HepG2 (cell line): ENCODE data around the gene ANAPC16. TPM values are rescaled to one million over a fixed set of nuclear protein-coding genes. Genes with fewer than 3 reads are reported as not detected.

Experiments
- ARNT ChIP-seq: fragments of 450-650 bp; IDR thresholded peaks from 2 replicates; pipeline ENCODE4 v1.6.1; 2017
- ASH2L ChIP-seq: fragments of 300-600, 200-600 bp; sonication (generic); IDR thresholded peaks from 2 replicates; pipeline ENCODE4 v1.7.0; 2017; ENCODE audit warnings: low read depth, mild to moderate bottlenecking, moderate library complexity, mixed read lengths, low read length; ENCODE audit not compliant: insufficient read length
- BHLHE40 ChIP-seq: IDR thresholded peaks from 2 replicates; pipeline ENCODE4 v1.6.1; 2011; ENCODE audit warnings: low read length, improper control_type of control experiment
- CENPX ChIP-seq: sonication (generic); formaldehyde crosslinking; IDR thresholded peaks from 2 replicates; pipeline ENCODE4 v1.9.0; 2021; ENCODE audit warnings: mild to moderate bottlenecking, missing genetic modification reagents, moderate library complexity
- DNMT3B ChIP-seq: conservative IDR thresholded peaks from 2 replicates; pipeline ENCODE4 v1.6.1; 2016; ENCODE audit warnings: missing biosample characterization, control low read depth
- KDM6A ChIP-seq: IDR thresholded peaks from 2 replicates; pipeline ENCODE4 v1.6.1; 2016; ENCODE audit warnings: low read depth
- MED13 ChIP-seq: sonication (generic); formaldehyde crosslinking; IDR thresholded peaks from 2 replicates; pipeline ENCODE4 v1.5.0; 2020; ENCODE audit warnings: missing genetic modification reagents
- YEATS2 ChIP-seq: sonication (generic); formaldehyde crosslinking; IDR thresholded peaks from 2 replicates; pipeline ENCODE4 v1.4.0; 2020; ENCODE audit warnings: missing genetic modification reagents, borderline replicate concordance
- ZNF256 ChIP-seq: sonication (generic); formaldehyde crosslinking; conservative IDR thresholded peaks from 2 replicates; pipeline ENCODE4 v1.4.0; 2020; ENCODE audit warnings: missing genetic modification reagents
- ZNF768 ChIP-seq: sonication (generic); formaldehyde crosslinking; IDR thresholded peaks from 2 replicates; pipeline ENCODE4 v1.4.0; 2020; ENCODE audit warnings: missing genetic modification reagents
- ZNF773 ChIP-seq: sonication (generic); formaldehyde crosslinking; IDR thresholded peaks from 2 replicates; pipeline ENCODE4 v1.4.0; 2020; ENCODE audit warnings: missing genetic modification reagents, borderline replicate concordance
- ZNF839 ChIP-seq: sonication (generic); formaldehyde crosslinking; IDR thresholded peaks from 2 replicates; pipeline ENCODE4 v1.4.0; 2020; ENCODE audit warnings: missing genetic modification reagents, mild to moderate bottlenecking, borderline replicate concordance
- polyA plus RNA-seq, 8 experiments: library from polyadenylated mRNA; depleted of rRNA in 3 of 8; stranded (reverse) in 7 of 8; unstranded in 1 of 8; fragments of >200 nt; fragmentation: Illumina TruSeq in 4 of 8; extraction: Trizol in 4 of 8; gene quantifications; 2 replicates each; pipeline versions ENCODE4 v1.2.1 to v1.2.3, GENCODE V29; 2011 to 2016; ENCODE audit warnings: low read depth in 4 of 8, missing spikeins in 1 of 8, mixed read lengths in 1 of 8; ENCODE audit not compliant: insufficient read depth in 1 of 8
- total RNA-seq, 5 experiments: library from RNA; depleted of rRNA; stranded (reverse); fragments of >200 nt; fragmentation: Illumina TruSeq; extraction: Trizol; gene quantifications; 2 replicates each; pipeline ENCODE4 v1.2.3, GENCODE V29; 2016; ENCODE audit warnings: low read depth in 1 of 5
- TF ChIP-seq, protein P1 (sequence below): sonication (generic); formaldehyde crosslinking; IDR thresholded peaks from 2 replicates; pipeline ENCODE4 v1.9.0; 2021; ENCODE audit warnings: mild to moderate bottlenecking, missing genetic modification reagents
- TF ChIP-seq, protein P2 (sequence below): sonication (generic); formaldehyde crosslinking; IDR thresholded peaks from 2 replicates; pipeline ENCODE4 v1.5.0; 2020; ENCODE audit warnings: mild to moderate bottlenecking, missing genetic modification reagents
- TF ChIP-seq, protein P3 (sequence below): sonication (generic); formaldehyde crosslinking; IDR thresholded peaks from 2 replicates; pipeline ENCODE4 v1.4.0; 2020; ENCODE audit warnings: mild to moderate bottlenecking, missing genetic modification reagents
- TF ChIP-seq, protein P4 (sequence below): IDR thresholded peaks from 2 replicates; pipeline ENCODE4 v1.6.1; 2016; ENCODE audit warnings: low read depth, control low read depth

The ANAPC16 gene
- total and polyA plus RNA-seq, 2 of the 13 experiments (the other 11 are each of a cell fraction or from before 2014, with no cell fraction given), result 74.8 to 89.4 TPM

DNA sequence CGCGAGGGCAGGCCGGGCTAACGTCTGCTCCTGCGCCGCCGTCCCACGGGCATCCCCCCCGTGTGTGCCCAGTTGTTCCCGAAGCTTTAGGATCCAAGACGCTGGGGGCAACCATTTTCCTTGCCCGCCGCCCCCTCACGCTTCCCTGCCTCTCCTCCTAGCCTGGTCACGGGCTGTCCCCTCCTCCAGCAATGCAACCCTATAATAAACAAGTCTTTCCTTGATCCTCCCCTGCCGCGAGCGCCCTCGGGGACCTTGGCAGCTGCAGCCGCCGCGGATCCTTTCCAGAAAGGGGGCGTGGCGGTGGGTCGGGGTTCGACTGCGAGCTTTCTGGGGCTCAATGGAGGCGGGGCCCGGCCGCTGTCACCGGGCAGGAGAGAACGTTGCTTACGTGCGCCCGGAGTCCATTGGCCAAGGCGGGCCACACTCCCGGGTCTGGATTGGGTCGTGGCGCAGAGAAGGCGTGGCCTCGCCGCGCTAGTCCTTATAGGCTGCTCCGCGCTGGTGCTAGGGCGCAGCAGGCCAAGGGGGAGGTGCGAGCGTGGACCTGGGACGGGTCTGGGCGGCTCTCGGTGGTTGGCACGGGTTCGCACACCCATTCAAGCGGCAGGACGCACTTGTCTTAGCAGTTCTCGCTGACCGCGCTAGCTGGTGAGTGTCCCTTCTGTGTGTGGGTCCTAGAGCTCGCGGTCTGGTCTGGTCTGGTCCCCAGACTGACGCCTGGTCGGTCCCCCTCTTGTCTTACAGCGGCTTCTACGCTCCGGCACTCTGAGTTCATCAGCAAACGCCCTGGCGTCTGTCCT, 57.8 kb downstream of the ANAPC16 start, which contains the start of gene DDIT4 (continued):
- TF ChIP-seq, protein P1, sequence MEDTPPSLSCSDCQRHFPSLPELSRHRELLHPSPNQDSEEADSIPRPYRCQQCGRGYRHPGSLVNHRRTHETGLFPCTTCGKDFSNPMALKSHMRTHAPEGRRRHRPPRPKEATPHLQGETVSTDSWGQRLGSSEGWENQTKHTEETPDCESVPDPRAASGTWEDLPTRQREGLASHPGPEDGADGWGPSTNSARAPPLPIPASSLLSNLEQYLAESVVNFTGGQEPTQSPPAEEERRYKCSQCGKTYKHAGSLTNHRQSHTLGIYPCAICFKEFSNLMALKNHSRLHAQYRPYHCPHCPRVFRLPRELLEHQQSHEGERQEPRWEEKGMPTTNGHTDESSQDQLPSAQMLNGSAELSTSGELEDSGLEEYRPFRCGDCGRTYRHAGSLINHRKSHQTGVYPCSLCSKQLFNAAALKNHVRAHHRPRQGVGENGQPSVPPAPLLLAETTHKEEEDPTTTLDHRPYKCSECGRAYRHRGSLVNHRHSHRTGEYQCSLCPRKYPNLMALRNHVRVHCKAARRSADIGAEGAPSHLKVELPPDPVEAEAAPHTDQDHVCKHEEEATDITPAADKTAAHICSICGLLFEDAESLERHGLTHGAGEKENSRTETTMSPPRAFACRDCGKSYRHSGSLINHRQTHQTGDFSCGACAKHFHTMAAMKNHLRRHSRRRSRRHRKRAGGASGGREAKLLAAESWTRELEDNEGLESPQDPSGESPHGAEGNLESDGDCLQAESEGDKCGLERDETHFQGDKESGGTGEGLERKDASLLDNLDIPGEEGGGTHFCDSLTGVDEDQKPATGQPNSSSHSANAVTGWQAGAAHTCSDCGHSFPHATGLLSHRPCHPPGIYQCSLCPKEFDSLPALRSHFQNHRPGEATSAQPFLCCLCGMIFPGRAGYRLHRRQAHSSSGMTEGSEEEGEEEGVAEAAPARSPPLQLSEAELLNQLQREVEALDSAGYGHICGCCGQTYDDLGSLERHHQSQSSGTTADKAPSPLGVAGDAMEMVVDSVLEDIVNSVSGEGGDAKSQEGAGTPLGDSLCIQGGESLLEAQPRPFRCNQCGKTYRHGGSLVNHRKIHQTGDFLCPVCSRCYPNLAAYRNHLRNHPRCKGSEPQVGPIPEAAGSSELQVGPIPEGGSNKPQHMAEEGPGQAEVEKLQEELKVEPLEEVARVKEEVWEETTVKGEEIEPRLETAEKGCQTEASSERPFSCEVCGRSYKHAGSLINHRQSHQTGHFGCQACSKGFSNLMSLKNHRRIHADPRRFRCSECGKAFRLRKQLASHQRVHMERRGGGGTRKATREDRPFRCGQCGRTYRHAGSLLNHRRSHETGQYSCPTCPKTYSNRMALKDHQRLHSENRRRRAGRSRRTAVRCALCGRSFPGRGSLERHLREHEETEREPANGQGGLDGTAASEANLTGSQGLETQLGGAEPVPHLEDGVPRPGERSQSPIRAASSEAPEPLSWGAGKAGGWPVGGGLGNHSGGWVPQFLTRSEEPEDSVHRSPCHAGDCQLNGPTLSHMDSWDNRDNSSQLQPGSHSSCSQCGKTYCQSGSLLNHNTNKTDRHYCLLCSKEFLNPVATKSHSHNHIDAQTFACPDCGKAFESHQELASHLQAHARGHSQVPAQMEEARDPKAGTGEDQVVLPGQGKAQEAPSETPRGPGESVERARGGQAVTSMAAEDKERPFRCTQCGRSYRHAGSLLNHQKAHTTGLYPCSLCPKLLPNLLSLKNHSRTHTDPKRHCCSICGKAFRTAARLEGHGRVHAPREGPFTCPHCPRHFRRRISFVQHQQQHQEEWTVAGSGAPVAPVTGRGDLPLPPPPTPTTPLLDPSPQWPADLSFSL, result no peak
- TF ChIP-seq, protein P2, sequence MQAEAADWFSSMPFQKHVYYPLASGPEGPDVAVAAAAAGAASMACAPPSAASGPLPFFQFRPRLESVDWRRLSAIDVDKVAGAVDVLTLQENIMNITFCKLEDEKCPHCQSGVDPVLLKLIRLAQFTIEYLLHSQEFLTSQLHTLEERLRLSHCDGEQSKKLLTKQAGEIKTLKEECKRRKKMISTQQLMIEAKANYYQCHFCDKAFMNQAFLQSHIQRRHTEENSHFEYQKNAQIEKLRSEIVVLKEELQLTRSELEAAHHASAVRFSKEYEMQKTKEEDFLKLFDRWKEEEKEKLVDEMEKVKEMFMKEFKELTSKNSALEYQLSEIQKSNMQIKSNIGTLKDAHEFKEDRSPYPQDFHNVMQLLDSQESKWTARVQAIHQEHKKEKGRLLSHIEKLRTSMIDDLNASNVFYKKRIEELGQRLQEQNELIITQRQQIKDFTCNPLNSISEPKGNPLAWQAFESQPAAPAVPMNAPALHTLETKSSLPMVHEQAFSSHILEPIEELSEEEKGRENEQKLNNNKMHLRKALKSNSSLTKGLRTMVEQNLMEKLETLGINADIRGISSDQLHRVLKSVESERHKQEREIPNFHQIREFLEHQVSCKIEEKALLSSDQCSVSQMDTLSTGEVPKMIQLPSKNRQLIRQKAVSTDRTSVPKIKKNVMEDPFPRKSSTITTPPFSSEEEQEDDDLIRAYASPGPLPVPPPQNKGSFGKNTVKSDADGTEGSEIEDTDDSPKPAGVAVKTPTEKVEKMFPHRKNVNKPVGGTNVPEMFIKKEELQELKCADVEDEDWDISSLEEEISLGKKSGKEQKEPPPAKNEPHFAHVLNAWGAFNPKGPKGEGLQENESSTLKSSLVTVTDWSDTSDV (CRISPR knock-in tag), result peak; percentile 72
- TF ChIP-seq KDM6A, result no peak
- TF ChIP-seq ZNF256 (CRISPR knock-in tag), result peak; percentile 91
- peak; percentile 93; the same call in 1 of the 2 replicates for TF ChIP-seq ZNF773 (CRISPR knock-in tag)
- TF ChIP-seq ZNF768 (CRISPR knock-in tag), result peak; percentile 72; the same call in 1 of the 2 replicates
- TF ChIP-seq, protein P3, sequence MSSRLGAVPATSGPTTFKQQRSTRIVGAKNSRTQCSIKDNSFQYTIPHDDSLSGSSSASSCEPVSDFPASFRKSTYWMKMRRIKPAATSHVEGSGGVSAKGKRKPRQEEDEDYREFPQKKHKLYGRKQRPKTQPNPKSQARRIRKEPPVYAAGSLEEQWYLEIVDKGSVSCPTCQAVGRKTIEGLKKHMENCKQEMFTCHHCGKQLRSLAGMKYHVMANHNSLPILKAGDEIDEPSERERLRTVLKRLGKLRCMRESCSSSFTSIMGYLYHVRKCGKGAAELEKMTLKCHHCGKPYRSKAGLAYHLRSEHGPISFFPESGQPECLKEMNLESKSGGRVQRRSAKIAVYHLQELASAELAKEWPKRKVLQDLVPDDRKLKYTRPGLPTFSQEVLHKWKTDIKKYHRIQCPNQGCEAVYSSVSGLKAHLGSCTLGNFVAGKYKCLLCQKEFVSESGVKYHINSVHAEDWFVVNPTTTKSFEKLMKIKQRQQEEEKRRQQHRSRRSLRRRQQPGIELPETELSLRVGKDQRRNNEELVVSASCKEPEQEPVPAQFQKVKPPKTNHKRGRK (CRISPR knock-in tag), result peak; percentile 16; the same call in 1 of the 2 replicates
- TF ChIP-seq, protein P4, sequence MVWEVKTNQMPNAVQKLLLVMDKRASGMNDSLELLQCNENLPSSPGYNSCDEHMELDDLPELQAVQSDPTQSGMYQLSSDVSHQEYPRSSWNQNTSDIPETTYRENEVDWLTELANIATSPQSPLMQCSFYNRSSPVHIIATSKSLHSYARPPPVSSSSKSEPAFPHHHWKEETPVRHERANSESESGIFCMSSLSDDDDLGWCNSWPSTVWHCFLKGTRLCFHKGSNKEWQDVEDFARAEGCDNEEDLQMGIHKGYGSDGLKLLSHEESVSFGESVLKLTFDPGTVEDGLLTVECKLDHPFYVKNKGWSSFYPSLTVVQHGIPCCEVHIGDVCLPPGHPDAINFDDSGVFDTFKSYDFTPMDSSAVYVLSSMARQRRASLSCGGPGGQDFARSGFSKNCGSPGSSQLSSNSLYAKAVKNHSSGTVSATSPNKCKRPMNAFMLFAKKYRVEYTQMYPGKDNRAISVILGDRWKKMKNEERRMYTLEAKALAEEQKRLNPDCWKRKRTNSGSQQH, result peak; percentile 96
- no peak for TF ChIP-seq ARNT
- TF ChIP-seq ASH2L, result no peak
- TF ChIP-seq ZNF839 (CRISPR knock-in tag), result peak; percentile 39; the same call in 1 of the 2 replicates
- peak; percentile 71 for TF ChIP-seq BHLHE40
- TF ChIP-seq YEATS2 (CRISPR knock-in tag), result peak; percentile 61; the same call in 1 of the 2 replicates
- TF ChIP-seq DNMT3B (CRISPR knock-in tag), result no peak; the same call in 1 of the 2 replicates
- peak; percentile 93 for TF ChIP-seq MED13
- no peak for TF ChIP-seq CENPX (CRISPR knock-in tag)
